H9 (cell line): Measurements from ENCODE around the gene ASGR1. TPM values are rescaled to one million over a fixed set of nuclear protein-coding genes. Genes with fewer than 3 reads are reported as not detected.

ENCODE experiments used
- DNase-seq: peaks from one replicate; pipeline ENCODE4 v3.0.0-alpha.2; 2017
- H2AFZ ChIP-seq: one replicate; pipeline ENCODE4 v1.6.1; 2013; ENCODE audit warnings: mild to moderate bottlenecking, low read length, control low read depth, moderate library complexity
- H2AK5ac ChIP-seq: 2 replicates; pipeline ENCODE4 v1.6.1; 2013; ENCODE audit warnings: low read length, control low read depth, mixed read lengths; ENCODE audit not compliant: insufficient read length
- H2BK120ac ChIP-seq: one replicate; pipeline ENCODE4 v1.6.1; 2013; ENCODE audit warnings: low read depth, mild to moderate bottlenecking, low read length, control low read depth, inconsistent platforms; ENCODE audit not compliant: poor library complexity, severe bottlenecking
- H2BK12ac ChIP-seq: 2 replicates; pipeline ENCODE4 v1.6.1; 2013; ENCODE audit warnings: low read length, control low read depth, mixed read lengths, low read depth; ENCODE audit not compliant: insufficient read length
- H2BK15ac ChIP-seq: 2 replicates; pipeline ENCODE4 v1.6.1; 2013; ENCODE audit warnings: low read depth, low read length, control low read depth
- H2BK20ac ChIP-seq: one replicate; pipeline ENCODE4 v1.6.1; 2013; ENCODE audit warnings: low read depth, mild to moderate bottlenecking, low read length, control low read depth, inconsistent platforms; ENCODE audit not compliant: poor library complexity, severe bottlenecking
- H2BK5ac ChIP-seq: 2 replicates; pipeline ENCODE4 v1.6.1; 2013; ENCODE audit warnings: low read length, control low read depth, mixed read lengths; ENCODE audit not compliant: insufficient read length
- H3K14ac ChIP-seq: 2 replicates; pipeline ENCODE4 v1.6.1; 2013; ENCODE audit warnings: low read length, control low read depth; ENCODE audit not compliant: insufficient read depth
- H3K18ac ChIP-seq: 2 replicates; pipeline ENCODE4 v1.6.1; 2013; ENCODE audit warnings: low read depth, mild to moderate bottlenecking, mixed read lengths, low read length, control low read depth; ENCODE audit not compliant: insufficient read length
- H3K23ac ChIP-seq: 2 replicates; pipeline ENCODE4 v1.6.1; 2013; ENCODE audit warnings: low read length, control low read depth, mixed read lengths, low read depth; ENCODE audit not compliant: insufficient read length
- H3K23me2 ChIP-seq: 2 replicates; pipeline ENCODE4 v1.6.1; 2013; ENCODE audit warnings: low read depth, mild to moderate bottlenecking, mixed read lengths, low read length, control low read depth; ENCODE audit not compliant: insufficient read length, poor library complexity, severe bottlenecking
- H3K27ac ChIP-seq: 2 replicates; pipeline ENCODE4 v1.5.1; 2013; ENCODE audit warnings: low read length, control low read depth, mixed read lengths, low read depth; ENCODE audit not compliant: insufficient read length
- H3K27me3 ChIP-seq: 2 replicates; pipeline ENCODE4 v1.6.1; 2013; ENCODE audit warnings: low read length, control low read depth, inconsistent platforms; ENCODE audit not compliant: insufficient read depth
- H3K4ac ChIP-seq: 2 replicates; pipeline ENCODE4 v1.6.1; 2013; ENCODE audit warnings: low read depth, mild to moderate bottlenecking, control low read depth, inconsistent platforms, low read length, moderate library complexity
- H3K4me1 ChIP-seq: 2 replicates; pipeline ENCODE4 v1.6.1; 2013; ENCODE audit warnings: low read length, control low read depth, inconsistent platforms; ENCODE audit not compliant: insufficient read depth
- H3K4me2 ChIP-seq: 2 replicates; pipeline ENCODE4 v1.6.1; 2013; ENCODE audit warnings: low read length, control low read depth, mixed read lengths; ENCODE audit not compliant: insufficient read length, insufficient read depth
- H3K56ac ChIP-seq: 2 replicates; pipeline ENCODE4 v1.6.1; 2013; ENCODE audit warnings: low read depth, mild to moderate bottlenecking, mixed read lengths, low read length, control low read depth; ENCODE audit not compliant: insufficient read length
- H3K79me1 ChIP-seq: 2 replicates; pipeline ENCODE4 v1.6.1; 2013; ENCODE audit warnings: low read depth, mild to moderate bottlenecking, moderate library complexity, low read length, control low read depth, inconsistent platforms; ENCODE audit not compliant: insufficient read depth, poor library complexity, severe bottlenecking
- H3K79me2 ChIP-seq: 2 replicates; pipeline ENCODE4 v1.6.1; 2013; ENCODE audit warnings: low read length, control low read depth, inconsistent platforms; ENCODE audit not compliant: insufficient read depth
- H3K9ac ChIP-seq: 2 replicates; pipeline ENCODE4 v1.6.1; 2013; ENCODE audit warnings: low read length, control low read depth, mixed read lengths; ENCODE audit not compliant: insufficient read length; ENCODE audit errors: extremely low read depth
- H3K9me3 ChIP-seq: one replicate; pipeline ENCODE4 v1.6.1; 2013; ENCODE audit warnings: low read depth, low read length, inconsistent platforms; ENCODE audit not compliant: control insufficient read depth
- H3T11ph ChIP-seq: one replicate; pipeline ENCODE4 v1.6.1; 2013; ENCODE audit warnings: mild to moderate bottlenecking, low read length, control low read depth, inconsistent platforms
- H4K20me1 ChIP-seq: one replicate; pipeline ENCODE4 v1.6.1; 2013; ENCODE audit not compliant: control insufficient read depth, insufficient read length, insufficient read depth
- H4K5ac ChIP-seq: 2 replicates; pipeline ENCODE4 v1.6.1; 2013; ENCODE audit warnings: low read depth, mild to moderate bottlenecking, mixed read lengths, low read length, control low read depth; ENCODE audit not compliant: insufficient read length
- H4K8ac ChIP-seq: replicated peaks from 2 replicates; pipeline ENCODE4 v1.6.1; 2013; ENCODE audit warnings: low read length, control low read depth, mixed read lengths, low read depth; ENCODE audit not compliant: insufficient read length
- H4K91ac ChIP-seq: 2 replicates; pipeline ENCODE4 v1.6.1; 2013; ENCODE audit warnings: low read depth, mild to moderate bottlenecking, moderate library complexity, mixed read lengths, low read length, control low read depth; ENCODE audit not compliant: insufficient read length
- H3K27ac Mint-ChIP-seq, 3 experiments: 2 replicates in 2 of 3; 3 replicates in 1 of 3; pipeline ENCODE4 v1.8.0; 2020 to 2021; ENCODE audit warnings: mixed read lengths in 3 of 3, mild to moderate bottlenecking in 1 of 3, moderate library complexity in 1 of 3
- H3K27me3 Mint-ChIP-seq: 2 replicates; pipeline ENCODE4 v1.8.0; 2021; ENCODE audit warnings: low read depth, mild to moderate bottlenecking, moderate library complexity, mixed read lengths
- H3K36me3 Mint-ChIP-seq, 3 experiments: 2 replicates in 2 of 3; 3 replicates in 1 of 3; pipeline ENCODE4 v1.8.0; 2020 to 2021; ENCODE audit warnings: low read depth in 3 of 3, mixed read lengths in 3 of 3; ENCODE audit not compliant: insufficient read depth in 1 of 3
- H3K4me1 Mint-ChIP-seq, 2 experiments: 2 replicates each; pipeline ENCODE4 v1.8.0; 2020; ENCODE audit warnings: mixed read lengths in 2 of 2
- H3K4me3 Mint-ChIP-seq, 2 experiments: 2 replicates in 1 of 2; 3 replicates in 1 of 2; pipeline ENCODE4 v1.8.0; 2020 to 2021; ENCODE audit warnings: mild to moderate bottlenecking in 2 of 2, mixed read lengths in 2 of 2, moderate library complexity in 1 of 2
- H3K9me3 Mint-ChIP-seq, 2 experiments: 2 replicates in 1 of 2; 3 replicates in 1 of 2; pipeline ENCODE4 v1.8.0; 2020; ENCODE audit warnings: mild to moderate bottlenecking in 2 of 2, mixed read lengths in 2 of 2, moderate library complexity in 1 of 2
- WGBS: extraction: QIAGEN DNeasy Blood & Tissue Kit; methylation state at CpG from one replicate; pipeline ENCODE4 v1.1.7; 2013; ENCODE audit warnings: missing lambda C conversion rate, low lambda C conversion rate, mixed read lengths; ENCODE audit not compliant: insufficient read length; ENCODE audit errors: extremely low coverage; 5-methylcytosine and 5-hydroxymethylcytosine counted together
- total RNA-seq: library from RNA; stranded (reverse); gene quantifications from 2 replicates; pipeline ENCODE4 v1.2.1, GENCODE V29; 2021
- TF ChIP-seq, protein P1 (sequence below): fragments of 200-600 bp; sonication (generic); conservative IDR thresholded peaks from 3 replicates; pipeline ENCODE4 v1.8.0; 2021; ENCODE audit warnings: antibody characterized with exemption, mild to moderate bottlenecking

ASGR1 gene
- total RNA-seq, 1 experiment from 2014 or later = 5.9 TPM

DNA sequence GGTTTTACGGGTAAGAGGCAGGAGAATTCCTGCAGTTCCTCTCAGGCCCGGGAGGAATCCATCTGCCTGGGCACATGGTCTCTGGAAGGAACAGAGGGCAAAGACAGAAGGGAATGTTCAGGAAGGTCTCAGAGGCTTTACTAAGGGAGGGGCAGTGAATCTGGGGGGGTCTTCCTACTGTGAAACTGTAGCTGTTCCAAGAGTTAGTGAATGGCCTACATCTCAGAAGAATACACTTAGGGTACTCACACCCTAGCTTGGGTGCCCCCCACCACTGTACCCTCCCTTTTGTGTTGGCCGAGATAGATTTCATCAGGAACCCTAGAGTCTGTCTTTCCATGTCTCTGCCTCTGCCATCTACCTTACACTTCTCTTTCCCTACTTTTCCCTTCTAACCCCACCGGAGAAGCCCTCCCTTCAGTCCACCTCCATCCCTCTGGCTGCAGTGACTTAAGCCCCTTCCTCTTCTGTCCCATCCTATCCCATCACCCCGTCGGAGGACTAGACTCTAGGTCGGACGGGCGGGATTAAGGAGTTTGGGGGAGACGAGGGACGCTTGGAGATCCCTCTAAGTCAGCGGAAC lies 40.1 kb upstream of the ASGR1 start:
- H3K23me2 ChIP-seq = peaks cover 23% of the 10 kb centered on the region
- H3K4me1 Mint-ChIP-seq = peaks cover 52 to 54% of the 10 kb centered on the region in 2 experiments
- H4K20me1 ChIP-seq = no peaks in the 10 kb centered on the region
- no peak overlapping the region for H3K14ac ChIP-seq
- H2BK5ac ChIP-seq = no peak overlapping the region
- H3K27me3 Mint-ChIP-seq = peaks cover 1% of the 10 kb centered on the region; the same call in 1 of the 2 replicates
- no peak overlapping the region for H3K4ac ChIP-seq
- no peak overlapping the region for H2BK120ac ChIP-seq
- TF ChIP-seq, protein P1, sequence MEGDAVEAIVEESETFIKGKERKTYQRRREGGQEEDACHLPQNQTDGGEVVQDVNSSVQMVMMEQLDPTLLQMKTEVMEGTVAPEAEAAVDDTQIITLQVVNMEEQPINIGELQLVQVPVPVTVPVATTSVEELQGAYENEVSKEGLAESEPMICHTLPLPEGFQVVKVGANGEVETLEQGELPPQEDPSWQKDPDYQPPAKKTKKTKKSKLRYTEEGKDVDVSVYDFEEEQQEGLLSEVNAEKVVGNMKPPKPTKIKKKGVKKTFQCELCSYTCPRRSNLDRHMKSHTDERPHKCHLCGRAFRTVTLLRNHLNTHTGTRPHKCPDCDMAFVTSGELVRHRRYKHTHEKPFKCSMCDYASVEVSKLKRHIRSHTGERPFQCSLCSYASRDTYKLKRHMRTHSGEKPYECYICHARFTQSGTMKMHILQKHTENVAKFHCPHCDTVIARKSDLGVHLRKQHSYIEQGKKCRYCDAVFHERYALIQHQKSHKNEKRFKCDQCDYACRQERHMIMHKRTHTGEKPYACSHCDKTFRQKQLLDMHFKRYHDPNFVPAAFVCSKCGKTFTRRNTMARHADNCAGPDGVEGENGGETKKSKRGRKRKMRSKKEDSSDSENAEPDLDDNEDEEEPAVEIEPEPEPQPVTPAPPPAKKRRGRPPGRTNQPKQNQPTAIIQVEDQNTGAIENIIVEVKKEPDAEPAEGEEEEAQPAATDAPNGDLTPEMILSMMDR = no peak
- no peaks in the 10 kb centered on the region; the same call in 1 of the 2 replicates for H3K4me1 ChIP-seq
- peak overlapping the region; percentile 84 for H3K4me2 ChIP-seq
- no peaks in the 10 kb centered on the region; a peak in 1 of 5 replicates for H3K9me3 Mint-ChIP-seq
- H3T11ph ChIP-seq = no peak overlapping the region
- H3K36me3 Mint-ChIP-seq = peaks cover 15 to 41% (median 32%) of the 10 kb centered on the region in 3 experiments; a peak in 6 of 7 replicates
- no peak overlapping the region for H4K91ac ChIP-seq
- no peak overlapping the region for H3K23ac ChIP-seq
- H3K79me1 ChIP-seq = no peaks in the 10 kb centered on the region
- no peaks in the 10 kb centered on the region for H3K79me2 ChIP-seq
- no peak overlapping the region for H4K5ac ChIP-seq
- H2AFZ ChIP-seq = no peak overlapping the region
- peak overlapping the region; percentile 95 to 97 for H3K4me3 Mint-ChIP-seq
- no peaks in the 10 kb centered on the region for H3K9me3 ChIP-seq
- DNase-seq = no peak
- no peak overlapping the region for H2BK15ac ChIP-seq
- no peak overlapping the region for H3K56ac ChIP-seq
- H2BK12ac ChIP-seq = no peak overlapping the region
- H2AK5ac ChIP-seq = no peak overlapping the region
- H2BK20ac ChIP-seq = no peak overlapping the region
- no peak overlapping the region for H4K8ac ChIP-seq
- WGBS = no CpG with 5 or more reads among the region's 12 CpGs
- H3K27ac ChIP-seq = no peak overlapping the region
- peak overlapping the region in 1 of 3 experiments; percentile 24; a peak in 2 of 7 replicates for H3K27ac Mint-ChIP-seq
- H3K18ac ChIP-seq = peak overlapping the region; percentile 27
- H3K9ac ChIP-seq = no peak overlapping the region
- no peaks in the 10 kb centered on the region for H3K27me3 ChIP-seq
